ENCODE results near the gene CTIF. TPM values are rescaled to one million over a fixed set of nuclear protein-coding genes. Genes with fewer than 3 reads are reported as not detected.

The CTIF gene
- total and polyA plus RNA-seq, 12 donors: 20.5 to 159 (median 57.0) TPM

DNA sequence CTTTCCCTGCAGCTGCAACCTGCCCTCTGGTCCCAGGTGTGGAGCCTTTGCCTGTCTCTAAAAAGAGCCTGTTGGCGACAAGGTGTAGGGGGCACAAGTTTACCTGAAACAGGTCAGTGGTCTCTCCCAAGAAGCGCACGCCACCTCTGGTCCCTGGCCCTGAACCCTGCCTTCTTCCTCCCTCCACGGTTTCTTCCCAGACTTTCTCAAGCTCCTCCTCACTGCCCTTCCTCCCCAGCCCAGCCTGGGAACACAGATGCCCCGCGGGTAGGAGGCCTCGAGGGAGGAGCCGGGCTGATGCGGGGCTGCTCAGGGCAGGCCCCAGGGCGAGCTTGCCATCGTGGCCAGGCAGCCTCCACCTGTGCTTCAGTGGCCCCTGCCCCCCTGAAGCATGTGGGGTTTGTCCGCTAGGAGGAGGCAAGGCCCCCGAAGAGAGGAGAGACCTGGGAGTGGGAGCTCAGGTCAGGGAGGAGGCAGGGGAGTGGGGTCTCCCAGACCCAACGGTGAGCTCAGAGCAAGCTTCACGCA, 322.4 kb downstream of the CTIF start:
- Histone ChIP-seq H3K4me1 (replicated peaks in 1 of 2) (peaks cover 14 to 21% of the 10 kb centered on the region in 2 donors), H3K36me3 (replicated peaks in 1 of 2) (no peaks in the 10 kb centered on the region), H3K27me3 (no peaks in the 10 kb centered on the region), H3K4me3 (no peak overlapping the region), H3K9me3 (replicated peaks in 1 of 3) (no peaks in the 10 kb centered on the region), H3K27ac (no peak overlapping the region)
- DNase-seq: no peak
- 82 to 87% (median 86%) methylated on average over 12 to 15 of the region's 15 CpGs for WGBS, 4 donors
- intact Hi-C loops (cut with DNase I): no loop called here
- TF ChIP-seq POLR2A (IDR thresholded peaks at IDR 0.05) (no peak), CTCF (IDR thresholded peaks at IDR 0.05) (no peak)

DNA sequence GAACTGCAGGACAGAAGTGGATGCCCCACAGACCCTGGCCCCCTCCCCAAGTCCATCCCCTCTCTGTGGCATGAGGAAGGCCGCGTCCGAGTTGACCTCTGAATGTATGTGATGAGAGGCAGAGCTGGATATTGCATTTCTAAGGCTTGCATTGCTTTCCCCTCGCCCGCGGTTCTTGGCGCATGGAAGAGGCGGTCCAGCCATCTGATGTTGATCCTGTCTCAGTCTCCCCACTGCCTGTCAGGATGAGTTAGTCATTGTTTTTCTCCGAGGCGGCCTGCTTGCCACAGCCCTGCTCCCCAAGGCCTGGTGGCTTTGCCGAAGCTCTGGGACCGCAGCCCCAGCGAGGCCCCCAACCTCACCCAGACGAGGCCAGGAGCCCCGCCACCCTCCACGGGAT, 323.3 kb downstream of the CTIF start:
- 89 to 94% (median 94%) methylated on average over 16 of the region's 16 CpGs for WGBS, 4 donors

DNA sequence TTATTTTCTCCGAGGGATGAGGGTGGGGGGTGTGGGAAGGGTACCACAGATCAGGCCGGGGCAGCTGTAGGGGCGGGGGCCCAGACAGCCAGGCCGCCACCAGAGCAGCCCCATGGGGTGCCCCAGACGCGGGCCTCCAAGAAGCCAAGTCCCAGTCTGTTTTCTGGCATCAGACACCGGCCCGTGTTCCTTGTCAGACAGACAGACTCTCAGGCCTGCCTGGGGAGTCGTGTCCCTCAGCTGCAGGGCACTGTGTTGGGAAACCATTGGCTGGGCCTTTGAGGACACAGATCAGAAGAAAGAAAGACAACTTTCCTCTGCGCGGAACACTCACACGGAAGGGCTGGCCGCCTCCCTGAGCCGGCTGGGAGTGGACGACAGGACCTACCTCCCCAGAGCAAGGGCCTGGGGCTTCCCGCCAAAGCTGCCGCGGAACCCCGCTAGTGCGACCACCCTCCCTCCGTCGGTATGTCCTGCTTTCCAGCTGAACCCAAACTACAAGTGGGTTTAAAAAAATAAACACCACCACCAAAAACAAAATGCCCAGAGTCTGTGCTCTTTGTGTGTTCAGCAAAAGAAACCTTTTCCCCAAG, 323.9 kb downstream of the CTIF start:
- Histone ChIP-seq H3K4me3 (no peak overlapping the region), H3K27ac (no peak overlapping the region), H3K27me3 (no peaks in the 10 kb centered on the region), H3K4me1 (replicated peaks in 1 of 2) (peaks cover 14 to 21% of the 10 kb centered on the region in 2 donors), H3K36me3 (replicated peaks in 1 of 2) (no peaks in the 10 kb centered on the region), H3K9me3 (replicated peaks in 1 of 3) (no peaks in the 10 kb centered on the region)
- WGBS, 4 donors: 84 to 97% (median 95%) methylated on average over 10 to 22 of the region's 22 CpGs
- intact Hi-C loops (cut with DNase I): no loop called here
- no peak for DNase-seq
- TF ChIP-seq POLR2A (IDR thresholded peaks at IDR 0.05) (no peak), CTCF (IDR thresholded peaks at IDR 0.05) (no peak)

More for the DNA sequence above, 323.3 kb downstream of the CTIF start:
- intact Hi-C loops (cut with DNase I): no loop called here
- Histone ChIP-seq H3K27me3 (no peaks in the 10 kb centered on the region), H3K4me1 (replicated peaks in 1 of 2) (peaks cover 14 to 21% of the 10 kb centered on the region in 2 donors), H3K27ac (peak overlapping the region in 1 of 5 donors; percentile 24), H3K4me3 (no peak overlapping the region), H3K9me3 (replicated peaks in 1 of 3) (no peaks in the 10 kb centered on the region), H3K36me3 (replicated peaks in 1 of 2) (no peaks in the 10 kb centered on the region)
- no peak for TF ChIP-seq CTCF (IDR thresholded peaks at IDR 0.05)
- TF ChIP-seq POLR2A (IDR thresholded peaks at IDR 0.05): no peak
- DNase-seq: no peak

- no peaks in the 10 kb centered on the region for H3K9me3 ChIP-seq (replicated peaks in 1 of 3)
- H3K4me1 ChIP-seq (replicated peaks in 1 of 2): peaks cover 14 to 17% of the 10 kb centered on the region in 2 donors
- H3K27me3 ChIP-seq: no peaks in the 10 kb centered on the region
- 91 to 94% (median 92%) methylated on average over 7 to 8 of the region's 8 CpGs for WGBS, 4 donors
- H3K36me3 ChIP-seq (replicated peaks in 1 of 2): no peaks in the 10 kb centered on the region
- DNase-seq: peak in 1 of 7 donors; percentile 28
- no peak for TF ChIP-seq POLR2A (IDR thresholded peaks at IDR 0.05)
- TF ChIP-seq CTCF (IDR thresholded peaks at IDR 0.05): no peak
- intact Hi-C loops (cut with DNase I): no loop called here
- H3K4me3 ChIP-seq: no peak overlapping the region
- no peak overlapping the region for H3K27ac ChIP-seq
Measured at GRCh38 chr18:48863432-48864065, 324.7 kb downstream of the CTIF start.
